ENCODE results near the gene VPS37D.

DNA sequence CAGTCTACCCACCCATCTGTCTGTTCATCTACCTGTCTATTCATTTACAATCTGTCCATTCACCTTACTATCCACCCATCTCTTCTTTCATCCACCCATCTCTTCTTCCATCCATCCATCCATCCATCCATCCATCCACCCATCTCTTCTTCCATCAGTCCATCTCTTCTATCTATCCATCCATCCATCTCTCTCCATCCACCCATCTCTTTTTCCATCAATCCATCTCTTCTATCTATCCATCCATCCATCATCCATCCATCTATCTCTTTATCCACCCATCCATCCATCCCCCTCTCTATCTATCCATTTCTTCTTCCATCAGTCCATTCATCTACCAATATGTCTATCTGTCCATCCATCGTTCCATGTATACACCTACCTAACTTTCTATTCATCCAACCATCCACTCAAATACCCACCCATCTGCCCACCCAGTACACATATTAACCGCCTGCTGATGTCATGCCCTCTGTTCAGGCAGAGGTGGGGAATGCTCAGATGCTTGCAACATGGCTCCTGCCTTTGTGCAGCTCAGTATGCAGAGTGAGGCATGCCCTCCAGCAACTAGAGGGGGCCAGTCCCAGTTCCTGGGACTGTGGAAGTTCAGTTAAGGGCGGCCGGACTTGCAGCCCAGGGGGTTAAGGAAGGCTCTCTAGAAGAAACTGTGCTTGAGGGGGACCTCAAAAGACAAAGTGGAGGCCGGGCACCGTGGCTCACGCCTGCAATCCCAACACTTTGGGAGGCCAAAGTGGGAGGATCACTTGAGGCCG, 32.0 kb upstream of the VPS37D start:
- TF ChIP-seq, protein P1, sequence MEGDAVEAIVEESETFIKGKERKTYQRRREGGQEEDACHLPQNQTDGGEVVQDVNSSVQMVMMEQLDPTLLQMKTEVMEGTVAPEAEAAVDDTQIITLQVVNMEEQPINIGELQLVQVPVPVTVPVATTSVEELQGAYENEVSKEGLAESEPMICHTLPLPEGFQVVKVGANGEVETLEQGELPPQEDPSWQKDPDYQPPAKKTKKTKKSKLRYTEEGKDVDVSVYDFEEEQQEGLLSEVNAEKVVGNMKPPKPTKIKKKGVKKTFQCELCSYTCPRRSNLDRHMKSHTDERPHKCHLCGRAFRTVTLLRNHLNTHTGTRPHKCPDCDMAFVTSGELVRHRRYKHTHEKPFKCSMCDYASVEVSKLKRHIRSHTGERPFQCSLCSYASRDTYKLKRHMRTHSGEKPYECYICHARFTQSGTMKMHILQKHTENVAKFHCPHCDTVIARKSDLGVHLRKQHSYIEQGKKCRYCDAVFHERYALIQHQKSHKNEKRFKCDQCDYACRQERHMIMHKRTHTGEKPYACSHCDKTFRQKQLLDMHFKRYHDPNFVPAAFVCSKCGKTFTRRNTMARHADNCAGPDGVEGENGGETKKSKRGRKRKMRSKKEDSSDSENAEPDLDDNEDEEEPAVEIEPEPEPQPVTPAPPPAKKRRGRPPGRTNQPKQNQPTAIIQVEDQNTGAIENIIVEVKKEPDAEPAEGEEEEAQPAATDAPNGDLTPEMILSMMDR (IDR thresholded peaks at IDR 0.05), result no peak
- no peak for TF ChIP-seq POLR2A (IDR thresholded peaks at IDR 0.05)
